CD8-positive, alpha-beta memory T cell (primary cell): ENCODE data around the gene VIPR2. TPM values are rescaled to one million over a fixed set of nuclear protein-coding genes. Genes with fewer than 3 reads are reported as not detected.
A peak's percentile ranks its signal among the peaks of the same experiment; 100 is the strongest.

ENCODE experiments used
- CTCF ChIA-PET: fragments of 350-600 bp; sonication (Branson Sonifier 250); formaldehyde crosslinking; loops from one replicate; lab custom pipeline; 2021; ENCODE audit warnings: antibody characterized with exemption; lab: Charles Lee
- POLR2A ChIA-PET: fragments of 350-600 bp; sonication (Branson Sonifier 250); formaldehyde crosslinking; loops from one replicate; lab custom pipeline; 2021; ENCODE audit warnings: antibody characterized with exemption; lab: Charles Lee
- DNase-seq, 5 donors: peaks; one replicate each; pipeline versions ENCODE4 v3.0.0 to v3.0.0-alpha.2; 2020 to 2022; ENCODE audit warnings: mixed read lengths in 1 of 5
- H3K27ac ChIP-seq: one replicate; pipeline ENCODE4 v1.7.0; 2013; ENCODE audit warnings: low read depth, mild to moderate bottlenecking, low read length, moderate library complexity
- H3K27me3 ChIP-seq: 2 replicates; pipeline ENCODE4 v1.7.0; 2013; ENCODE audit warnings: low read length, mild to moderate bottlenecking; ENCODE audit not compliant: insufficient read depth, poor library complexity, severe bottlenecking
- H3K36me3 ChIP-seq: 2 replicates; pipeline ENCODE4 v1.7.0; 2013; ENCODE audit warnings: mild to moderate bottlenecking, low read length, moderate library complexity; ENCODE audit not compliant: insufficient read depth
- H3K4me1 ChIP-seq: 2 replicates; pipeline ENCODE4 v1.7.0; 2013; ENCODE audit warnings: mild to moderate bottlenecking, low read length, moderate library complexity; ENCODE audit not compliant: insufficient read depth
- H3K4me3 ChIP-seq: 2 replicates; pipeline ENCODE4 v1.7.0; 2013; ENCODE audit warnings: mild to moderate bottlenecking, low read length
- H3K9me3 ChIP-seq: 2 replicates; pipeline ENCODE4 v1.7.0; 2013; ENCODE audit warnings: mild to moderate bottlenecking, low read length
- H3K27ac Mint-ChIP-seq, 8 donors: one replicate each; pipeline ENCODE4 v1.8.0; 2020 to 2021; ENCODE audit warnings: mixed read lengths in 8 of 8, mild to moderate bottlenecking in 6 of 8, inconsistent platforms in 3 of 8, moderate library complexity in 3 of 8
- H3K27me3 Mint-ChIP-seq, 2 donors: one replicate each; pipeline ENCODE4 v1.8.0; 2020 to 2021; ENCODE audit warnings: mixed read lengths in 2 of 2, mild to moderate bottlenecking in 1 of 2, moderate library complexity in 1 of 2
- H3K36me3 Mint-ChIP-seq, 3 donors: one replicate each; pipeline ENCODE4 v1.8.0; 2020 to 2021; ENCODE audit warnings: mixed read lengths in 3 of 3, inconsistent platforms in 1 of 3, mild to moderate bottlenecking in 1 of 3
- H3K4me1 Mint-ChIP-seq, 3 donors: one replicate each; pipeline ENCODE4 v1.8.0; 2020 to 2021; ENCODE audit warnings: mixed read lengths in 3 of 3, inconsistent platforms in 1 of 3, mild to moderate bottlenecking in 1 of 3
- H3K4me3 Mint-ChIP-seq, 7 donors: one replicate each; pipeline ENCODE4 v1.8.0; 2020 to 2021; ENCODE audit warnings: mixed read lengths in 7 of 7, mild to moderate bottlenecking in 6 of 7, moderate library complexity in 4 of 7, inconsistent platforms in 2 of 7
- H3K9me3 Mint-ChIP-seq, 5 donors: one replicate each; pipeline ENCODE4 v1.8.0; 2020 to 2022; ENCODE audit warnings: mixed read lengths in 5 of 5, mild to moderate bottlenecking in 3 of 5, moderate library complexity in 2 of 5, inconsistent platforms in 1 of 5
- polyA plus RNA-seq: library from polyadenylated mRNA; unstranded; fragments of 300-500 nt; fragmentation: Illumina TruSeq; gene quantifications from one replicate; pipeline ENCODE4 v1.2.3, GENCODE V29; 2021
- total RNA-seq, 2 experiments: library from RNA; stranded (reverse); gene quantifications; one replicate each; pipeline ENCODE4 v1.2.3, GENCODE V29; 2021

VIPR2 gene
- total and polyA plus RNA-seq, 3 experiments from 2014 or later = 0.15 to 0.61 (median 0.31) TPM

- H3K9me3 Mint-ChIP-seq = no peaks in the 10 kb centered on the region
- no peak overlapping the region for H3K4me3 Mint-ChIP-seq
- CTCF ChIA-PET = no interaction called here
- no peaks in the 10 kb centered on the region for H3K27me3 ChIP-seq
- DNase-seq = no peak
- POLR2A ChIA-PET = no interaction called here
- no peaks in the 10 kb centered on the region for H3K36me3 ChIP-seq
- H3K27ac Mint-ChIP-seq = no peak overlapping the region
- peaks cover 0 to 2% of the 10 kb centered on the region in 2 donors for H3K27me3 Mint-ChIP-seq
- no peak overlapping the region for H3K27ac ChIP-seq
- no peaks in the 10 kb centered on the region for H3K4me1 Mint-ChIP-seq
- H3K4me1 ChIP-seq = no peaks in the 10 kb centered on the region
- H3K4me3 ChIP-seq = no peak overlapping the region
- no peaks in the 10 kb centered on the region for H3K36me3 Mint-ChIP-seq
- H3K9me3 ChIP-seq = no peaks in the 10 kb centered on the region
Observed at GRCh38 chr7:159155410-159155809, 10.7 kb upstream of the VIPR2 start.

GRCh38 chr7:159154243-159154642 lies 9.6 kb upstream of the VIPR2 start:
- Mint-ChIP-seq H3K27ac (no peak overlapping the region), H3K4me1 (no peaks in the 10 kb centered on the region), H3K27me3 (peaks cover 0 to 2% of the 10 kb centered on the region in 2 donors), H3K4me3 (no peak overlapping the region), H3K9me3 (no peaks in the 10 kb centered on the region), H3K36me3 (no peaks in the 10 kb centered on the region)
- DNase-seq = no peak
- no peaks in the 10 kb centered on the region for H3K9me3 ChIP-seq
- no peak overlapping the region for H3K27ac ChIP-seq
- ChIA-PET POLR2A (no interaction called here), CTCF (no interaction called here)
- H3K4me1 ChIP-seq = no peaks in the 10 kb centered on the region
- no peaks in the 10 kb centered on the region for H3K36me3 ChIP-seq
- no peak overlapping the region for H3K4me3 ChIP-seq
- no peaks in the 10 kb centered on the region for H3K27me3 ChIP-seq

- H3K27ac Mint-ChIP-seq = no peak overlapping the region
- ChIA-PET POLR2A (no interaction called here), CTCF (no interaction called here)
- Histone ChIP-seq H3K9me3 (no peaks in the 10 kb centered on the region), H3K4me3 (no peak overlapping the region), H3K27ac (no peak overlapping the region), H3K4me1 (no peaks in the 10 kb centered on the region), H3K36me3 (no peaks in the 10 kb centered on the region), H3K27me3 (no peaks in the 10 kb centered on the region)
- H3K4me1 Mint-ChIP-seq = no peaks in the 10 kb centered on the region
- H3K36me3 Mint-ChIP-seq = no peaks in the 10 kb centered on the region
- no peak overlapping the region for H3K4me3 Mint-ChIP-seq
- DNase-seq = no peak
- H3K9me3 Mint-ChIP-seq = no peaks in the 10 kb centered on the region
- no peaks in the 10 kb centered on the region for H3K27me3 Mint-ChIP-seq
Observed at GRCh38 chr7:159153511-159153910, 8.8 kb upstream of the VIPR2 start.

- Histone ChIP-seq H3K36me3 (no peaks in the 10 kb centered on the region), H3K4me1 (no peaks in the 10 kb centered on the region), H3K4me3 (no peak overlapping the region), H3K9me3 (no peaks in the 10 kb centered on the region), H3K27ac (no peak overlapping the region), H3K27me3 (no peaks in the 10 kb centered on the region)
- H3K9me3 Mint-ChIP-seq = no peaks in the 10 kb centered on the region
- H3K27me3 Mint-ChIP-seq = peaks cover 0 to 3% of the 10 kb centered on the region in 2 donors
- no peaks in the 10 kb centered on the region for H3K4me1 Mint-ChIP-seq
- ChIA-PET POLR2A (no interaction called here), CTCF (no interaction called here)
- no peak overlapping the region for H3K27ac Mint-ChIP-seq
- no peak overlapping the region for H3K4me3 Mint-ChIP-seq
- DNase-seq = no peak
- no peaks in the 10 kb centered on the region for H3K36me3 Mint-ChIP-seq
Observed at GRCh38 chr7:159152816-159153215, 8.1 kb upstream of the VIPR2 start.

- no peaks in the 10 kb centered on the region for H3K27me3 ChIP-seq
- H3K27me3 Mint-ChIP-seq = peaks cover 0 to 5% of the 10 kb centered on the region in 2 donors
- H3K4me3 Mint-ChIP-seq = no peak overlapping the region
- POLR2A ChIA-PET = no interaction called here
- H3K27ac Mint-ChIP-seq = no peak overlapping the region
- no peaks in the 10 kb centered on the region for H3K36me3 Mint-ChIP-seq
- CTCF ChIA-PET = no interaction called here
- H3K27ac ChIP-seq = no peak overlapping the region
- DNase-seq = no peak
- H3K4me3 ChIP-seq = no peak overlapping the region
- H3K36me3 ChIP-seq = no peaks in the 10 kb centered on the region
- no peaks in the 10 kb centered on the region for H3K4me1 ChIP-seq
- H3K4me1 Mint-ChIP-seq = no peaks in the 10 kb centered on the region
- H3K9me3 Mint-ChIP-seq = no peaks in the 10 kb centered on the region
- no peaks in the 10 kb centered on the region for H3K9me3 ChIP-seq
Observed at GRCh38 chr7:159151231-159151630, 6.6 kb upstream of the VIPR2 start.

- no peak overlapping the region for H3K4me3 ChIP-seq
- CTCF ChIA-PET = no interaction called here
- DNase-seq = no peak
- Mint-ChIP-seq H3K4me1 (peaks cover 0 to 4% (median 2%) of the 10 kb centered on the region in 3 donors), H3K9me3 (no peaks in the 10 kb centered on the region), H3K36me3 (no peaks in the 10 kb centered on the region), H3K4me3 (no peak overlapping the region), H3K27me3 (peaks cover 2 to 5% of the 10 kb centered on the region in 2 donors), H3K27ac (no peak overlapping the region)
- no peak overlapping the region for H3K27ac ChIP-seq
- no peaks in the 10 kb centered on the region for H3K27me3 ChIP-seq
- H3K36me3 ChIP-seq = no peaks in the 10 kb centered on the region
- no peaks in the 10 kb centered on the region for H3K4me1 ChIP-seq
- POLR2A ChIA-PET = no interaction called here
- H3K9me3 ChIP-seq = no peaks in the 10 kb centered on the region
Observed at GRCh38 chr7:159149488-159149887, 4.8 kb upstream of the VIPR2 start.

GRCh38 chr7:159148430-159149395 lies 4.0 kb upstream of the VIPR2 start:
- H3K27ac Mint-ChIP-seq = no peak overlapping the region
- peaks cover 6 to 9% of the 10 kb centered on the region in 2 donors for H3K27me3 Mint-ChIP-seq
- Histone ChIP-seq H3K27me3 (peaks cover 4% of the 10 kb centered on the region), H3K36me3 (no peaks in the 10 kb centered on the region), H3K9me3 (no peaks in the 10 kb centered on the region), H3K4me3 (no peak overlapping the region), H3K4me1 (peaks cover 6% of the 10 kb centered on the region), H3K27ac (no peak overlapping the region)
- no peak for DNase-seq
- H3K9me3 Mint-ChIP-seq = no peaks in the 10 kb centered on the region
- POLR2A ChIA-PET = no interaction called here
- H3K4me3 Mint-ChIP-seq = peak overlapping the region in 1 of 7 donors; percentile 25
- H3K4me1 Mint-ChIP-seq = peaks cover 0 to 8% (median 6%) of the 10 kb centered on the region in 3 donors
- H3K36me3 Mint-ChIP-seq = no peaks in the 10 kb centered on the region
- CTCF ChIA-PET = no interaction called here

GRCh38 chr7:159147687-159148086 lies 3.0 kb upstream of the VIPR2 start:
- ChIA-PET CTCF (no interaction called here), POLR2A (no interaction called here)
- Histone ChIP-seq H3K4me1 (peaks cover 12% of the 10 kb centered on the region), H3K27me3 (peaks cover 15% of the 10 kb centered on the region), H3K27ac (no peak overlapping the region), H3K4me3 (no peak overlapping the region), H3K36me3 (no peaks in the 10 kb centered on the region), H3K9me3 (no peaks in the 10 kb centered on the region)
- Mint-ChIP-seq H3K4me1 (peaks cover 0 to 9% (median 8%) of the 10 kb centered on the region in 3 donors), H3K9me3 (no peaks in the 10 kb centered on the region), H3K27ac (peak overlapping the region in 1 of 8 donors; percentile 71), H3K36me3 (no peaks in the 10 kb centered on the region), H3K27me3 (peaks cover 13 to 18% of the 10 kb centered on the region in 2 donors), H3K4me3 (no peak overlapping the region)
- no peak for DNase-seq
